Fibroblast of the aortic adventitia (primary cell): Measurements from ENCODE around the gene ALS2CL. TPM values are rescaled to one million over a fixed set of nuclear protein-coding genes. Genes with fewer than 3 reads are reported as not detected.

ENCODE experiments used
- DNase-seq: peaks from one replicate; pipeline ENCODE4 v3.0.0-alpha.2; 2010; ENCODE audit warnings: low read depth
- H3K4me3 ChIP-seq: 2 replicates; pipeline ENCODE4 v1.5.1; 2011; ENCODE audit warnings: low read depth, mild to moderate bottlenecking, control low read depth, low read length, moderate library complexity
- total RNA-seq: library from RNA; depleted of rRNA; stranded (reverse); fragments of >200 nt; gene quantifications from 2 replicates; pipeline ENCODE4 v1.2.3, GENCODE V29; 2012; ENCODE audit warnings: low replicate concordance
- TF ChIP-seq, protein P1 (sequence below): IDR thresholded peaks from 2 replicates; pipeline ENCODE4 v1.5.1; 2011; ENCODE audit warnings: mild to moderate bottlenecking, low read length, control low read depth, inconsistent platforms; ENCODE audit not compliant: insufficient read depth

ALS2CL gene
- total RNA-seq, 1 donor: 0.18 TPM

DNA sequence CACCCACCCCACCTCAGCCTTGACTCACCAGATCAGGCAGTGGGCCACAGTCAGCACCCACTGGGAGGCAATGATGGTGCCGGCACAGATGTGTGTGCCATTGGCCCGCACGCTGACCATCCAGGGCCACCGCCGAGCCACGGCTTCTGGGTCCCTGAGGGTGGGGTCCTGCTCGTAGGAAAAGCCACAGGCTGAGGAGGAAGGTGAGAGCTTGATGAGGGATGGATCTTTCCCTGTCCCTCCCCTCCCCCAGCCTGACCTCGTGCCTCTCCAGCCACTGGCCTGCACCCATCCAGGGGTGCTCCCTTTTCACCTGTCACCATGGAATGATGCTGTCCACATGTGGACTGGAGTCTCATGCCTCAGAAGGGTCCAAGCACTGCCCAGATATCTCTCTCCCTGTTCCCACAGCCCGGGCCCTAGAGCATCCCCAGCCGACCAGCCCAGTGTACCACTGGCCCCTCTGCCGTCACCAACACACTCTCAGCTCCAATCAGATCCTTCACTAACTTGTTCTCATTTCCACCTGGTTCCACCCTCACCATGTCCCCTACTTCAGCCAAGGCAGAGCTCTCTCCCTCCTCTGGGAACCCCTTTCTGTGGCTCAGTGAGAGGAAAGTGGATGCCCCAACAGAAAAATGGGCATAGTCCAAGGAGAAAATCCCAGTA lies 22.2 kb upstream of the ALS2CL start:
- no peak overlapping the region for H3K4me3 ChIP-seq
- DNase-seq: no peak
- TF ChIP-seq, protein P1, sequence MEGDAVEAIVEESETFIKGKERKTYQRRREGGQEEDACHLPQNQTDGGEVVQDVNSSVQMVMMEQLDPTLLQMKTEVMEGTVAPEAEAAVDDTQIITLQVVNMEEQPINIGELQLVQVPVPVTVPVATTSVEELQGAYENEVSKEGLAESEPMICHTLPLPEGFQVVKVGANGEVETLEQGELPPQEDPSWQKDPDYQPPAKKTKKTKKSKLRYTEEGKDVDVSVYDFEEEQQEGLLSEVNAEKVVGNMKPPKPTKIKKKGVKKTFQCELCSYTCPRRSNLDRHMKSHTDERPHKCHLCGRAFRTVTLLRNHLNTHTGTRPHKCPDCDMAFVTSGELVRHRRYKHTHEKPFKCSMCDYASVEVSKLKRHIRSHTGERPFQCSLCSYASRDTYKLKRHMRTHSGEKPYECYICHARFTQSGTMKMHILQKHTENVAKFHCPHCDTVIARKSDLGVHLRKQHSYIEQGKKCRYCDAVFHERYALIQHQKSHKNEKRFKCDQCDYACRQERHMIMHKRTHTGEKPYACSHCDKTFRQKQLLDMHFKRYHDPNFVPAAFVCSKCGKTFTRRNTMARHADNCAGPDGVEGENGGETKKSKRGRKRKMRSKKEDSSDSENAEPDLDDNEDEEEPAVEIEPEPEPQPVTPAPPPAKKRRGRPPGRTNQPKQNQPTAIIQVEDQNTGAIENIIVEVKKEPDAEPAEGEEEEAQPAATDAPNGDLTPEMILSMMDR: no peak

GRCh38 chr3:46714728-46715506 lies 21.4 kb upstream of the ALS2CL start:
- TF ChIP-seq, protein P1: no peak
- DNase-seq: no peak
- H3K4me3 ChIP-seq: no peak overlapping the region

GRCh38 chr3:46713898-46714552 lies 20.5 kb upstream of the ALS2CL start:
- TF ChIP-seq, protein P1: no peak
- no peak for DNase-seq
- no peak overlapping the region for H3K4me3 ChIP-seq

GRCh38 chr3:46713050-46713897 lies 19.8 kb upstream of the ALS2CL start:
- TF ChIP-seq, protein P1: no peak
- DNase-seq: no peak
- no peak overlapping the region for H3K4me3 ChIP-seq

GRCh38 chr3:46712191-46713049 lies 18.9 kb upstream of the ALS2CL start:
- TF ChIP-seq, protein P1: no peak
- no peak overlapping the region for H3K4me3 ChIP-seq
- no peak for DNase-seq
